ENCODE measurements around the gene KCNQ4.

DNA sequence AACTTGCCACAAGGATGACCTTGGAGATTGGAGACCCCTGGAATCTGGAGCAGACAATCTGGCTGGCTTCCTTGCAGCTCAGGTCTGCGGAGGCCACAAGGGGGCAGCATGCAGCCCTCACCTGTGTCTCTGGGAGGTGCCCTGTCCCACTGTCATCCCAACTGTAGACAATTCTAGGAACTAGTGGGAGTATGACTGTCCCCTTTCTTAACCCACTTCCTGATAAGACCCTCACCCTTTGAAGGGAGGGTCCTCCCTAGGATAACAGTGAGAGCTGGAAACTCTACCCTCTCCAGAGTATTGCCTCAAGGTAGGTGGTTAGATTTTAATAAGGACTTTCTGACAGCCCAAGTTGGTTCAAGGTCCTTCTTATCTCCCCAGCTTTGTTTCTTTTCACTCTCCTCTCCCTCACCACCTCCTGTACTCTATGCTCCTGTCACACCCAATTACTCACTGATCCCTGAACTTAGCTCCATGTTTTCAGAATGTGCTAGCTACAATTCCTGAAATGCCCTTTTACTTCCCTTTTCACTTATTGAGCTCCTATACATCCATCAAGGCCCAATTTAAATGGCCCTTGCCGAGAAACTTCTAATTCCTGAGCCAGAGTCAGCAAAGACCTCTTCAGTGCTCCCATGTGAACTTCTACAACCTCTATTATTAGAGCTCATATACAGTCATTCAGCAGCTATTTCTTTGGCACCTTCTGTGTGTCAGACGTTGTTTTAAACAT is 9.2 kb upstream of the KCNQ4 start:
- TF ChIP-seq, protein P1, sequence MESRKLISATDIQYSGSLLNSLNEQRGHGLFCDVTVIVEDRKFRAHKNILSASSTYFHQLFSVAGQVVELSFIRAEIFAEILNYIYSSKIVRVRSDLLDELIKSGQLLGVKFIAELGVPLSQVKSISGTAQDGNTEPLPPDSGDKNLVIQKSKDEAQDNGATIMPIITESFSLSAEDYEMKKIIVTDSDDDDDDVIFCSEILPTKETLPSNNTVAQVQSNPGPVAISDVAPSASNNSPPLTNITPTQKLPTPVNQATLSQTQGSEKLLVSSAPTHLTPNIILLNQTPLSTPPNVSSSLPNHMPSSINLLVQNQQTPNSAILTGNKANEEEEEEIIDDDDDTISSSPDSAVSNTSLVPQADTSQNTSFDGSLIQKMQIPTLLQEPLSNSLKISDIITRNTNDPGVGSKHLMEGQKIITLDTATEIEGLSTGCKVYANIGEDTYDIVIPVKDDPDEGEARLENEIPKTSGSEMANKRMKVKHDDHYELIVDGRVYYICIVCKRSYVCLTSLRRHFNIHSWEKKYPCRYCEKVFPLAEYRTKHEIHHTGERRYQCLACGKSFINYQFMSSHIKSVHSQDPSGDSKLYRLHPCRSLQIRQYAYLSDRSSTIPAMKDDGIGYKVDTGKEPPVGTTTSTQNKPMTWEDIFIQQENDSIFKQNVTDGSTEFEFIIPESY (IDR thresholded peaks at IDR 0.05), result no peak
- TF ChIP-seq SP1 (IDR thresholded peaks at IDR 0.05; ENCODE audit: low read depth, low read length), result no peak
- TF ChIP-seq SPI1 (IDR thresholded peaks at IDR 0.05; ENCODE audit: borderline replicate concordance, insufficient read depth, low read depth, low read length), result no peak
- no peak for TF ChIP-seq RFX5 (IDR thresholded peaks at IDR 0.05; ENCODE audit: low read depth, low read length)
- TF ChIP-seq, protein P2, sequence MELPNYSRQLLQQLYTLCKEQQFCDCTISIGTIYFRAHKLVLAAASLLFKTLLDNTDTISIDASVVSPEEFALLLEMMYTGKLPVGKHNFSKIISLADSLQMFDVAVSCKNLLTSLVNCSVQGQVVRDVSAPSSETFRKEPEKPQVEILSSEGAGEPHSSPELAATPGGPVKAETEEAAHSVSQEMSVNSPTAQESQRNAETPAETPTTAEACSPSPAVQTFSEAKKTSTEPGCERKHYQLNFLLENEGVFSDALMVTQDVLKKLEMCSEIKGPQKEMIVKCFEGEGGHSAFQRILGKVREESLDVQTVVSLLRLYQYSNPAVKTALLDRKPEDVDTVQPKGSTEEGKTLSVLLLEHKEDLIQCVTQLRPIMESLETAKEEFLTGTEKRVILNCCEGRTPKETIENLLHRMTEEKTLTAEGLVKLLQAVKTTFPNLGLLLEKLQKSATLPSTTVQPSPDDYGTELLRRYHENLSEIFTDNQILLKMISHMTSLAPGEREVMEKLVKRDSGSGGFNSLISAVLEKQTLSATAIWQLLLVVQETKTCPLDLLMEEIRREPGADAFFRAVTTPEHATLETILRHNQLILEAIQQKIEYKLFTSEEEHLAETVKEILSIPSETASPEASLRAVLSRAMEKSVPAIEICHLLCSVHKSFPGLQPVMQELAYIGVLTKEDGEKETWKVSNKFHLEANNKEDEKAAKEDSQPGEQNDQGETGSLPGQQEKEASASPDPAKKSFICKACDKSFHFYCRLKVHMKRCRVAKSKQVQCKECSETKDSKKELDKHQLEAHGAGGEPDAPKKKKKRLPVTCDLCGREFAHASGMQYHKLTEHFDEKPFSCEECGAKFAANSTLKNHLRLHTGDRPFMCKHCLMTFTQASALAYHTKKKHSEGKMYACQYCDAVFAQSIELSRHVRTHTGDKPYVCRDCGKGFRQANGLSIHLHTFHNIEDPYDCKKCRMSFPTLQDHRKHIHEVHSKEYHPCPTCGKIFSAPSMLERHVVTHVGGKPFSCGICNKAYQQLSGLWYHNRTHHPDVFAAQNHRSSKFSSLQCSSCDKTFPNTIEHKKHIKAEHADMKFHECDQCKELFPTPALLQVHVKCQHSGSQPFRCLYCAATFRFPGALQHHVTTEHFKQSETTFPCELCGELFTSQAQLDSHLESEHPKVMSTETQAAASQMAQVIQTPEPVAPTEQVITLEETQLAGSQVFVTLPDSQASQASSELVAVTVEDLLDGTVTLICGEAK (IDR thresholded peaks at IDR 0.05; ENCODE audit: borderline replicate concordance), result no peak
- no peak for TF ChIP-seq BRCA1 (IDR thresholded peaks at IDR 0.05; ENCODE audit: low read depth, low read length)
- TF ChIP-seq CBX3 (IDR thresholded peaks at IDR 0.05; ENCODE audit: borderline replicate concordance, low read depth), result no peak
- TF ChIP-seq, protein P3, sequence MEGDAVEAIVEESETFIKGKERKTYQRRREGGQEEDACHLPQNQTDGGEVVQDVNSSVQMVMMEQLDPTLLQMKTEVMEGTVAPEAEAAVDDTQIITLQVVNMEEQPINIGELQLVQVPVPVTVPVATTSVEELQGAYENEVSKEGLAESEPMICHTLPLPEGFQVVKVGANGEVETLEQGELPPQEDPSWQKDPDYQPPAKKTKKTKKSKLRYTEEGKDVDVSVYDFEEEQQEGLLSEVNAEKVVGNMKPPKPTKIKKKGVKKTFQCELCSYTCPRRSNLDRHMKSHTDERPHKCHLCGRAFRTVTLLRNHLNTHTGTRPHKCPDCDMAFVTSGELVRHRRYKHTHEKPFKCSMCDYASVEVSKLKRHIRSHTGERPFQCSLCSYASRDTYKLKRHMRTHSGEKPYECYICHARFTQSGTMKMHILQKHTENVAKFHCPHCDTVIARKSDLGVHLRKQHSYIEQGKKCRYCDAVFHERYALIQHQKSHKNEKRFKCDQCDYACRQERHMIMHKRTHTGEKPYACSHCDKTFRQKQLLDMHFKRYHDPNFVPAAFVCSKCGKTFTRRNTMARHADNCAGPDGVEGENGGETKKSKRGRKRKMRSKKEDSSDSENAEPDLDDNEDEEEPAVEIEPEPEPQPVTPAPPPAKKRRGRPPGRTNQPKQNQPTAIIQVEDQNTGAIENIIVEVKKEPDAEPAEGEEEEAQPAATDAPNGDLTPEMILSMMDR (IDR thresholded peaks at IDR 0.05 in 2 of 3, conservative IDR thresholded peaks at IDR 0.05 in 1 of 3; ENCODE audit: control insufficient read depth in 2 of 3, extremely low read depth in 1 of 3, insufficient read depth in 1 of 3, low read depth in 3 of 3, low read length in 3 of 3), result peak; percentile 79 to 91 (median 86)
- no peak for TF ChIP-seq RELA (IDR thresholded peaks at IDR 0.05; ENCODE audit: borderline replicate concordance, partially characterized antibody)
- no peak for TF ChIP-seq CBFB (IDR thresholded peaks at IDR 0.05; ENCODE audit: low read depth)

Data from GM12878 (cell line).